ENCODE measurements around the gene PATJ. TPM values are rescaled to one million over a fixed set of nuclear protein-coding genes. Genes with fewer than 3 reads are reported as not detected.

PATJ gene, protein sequence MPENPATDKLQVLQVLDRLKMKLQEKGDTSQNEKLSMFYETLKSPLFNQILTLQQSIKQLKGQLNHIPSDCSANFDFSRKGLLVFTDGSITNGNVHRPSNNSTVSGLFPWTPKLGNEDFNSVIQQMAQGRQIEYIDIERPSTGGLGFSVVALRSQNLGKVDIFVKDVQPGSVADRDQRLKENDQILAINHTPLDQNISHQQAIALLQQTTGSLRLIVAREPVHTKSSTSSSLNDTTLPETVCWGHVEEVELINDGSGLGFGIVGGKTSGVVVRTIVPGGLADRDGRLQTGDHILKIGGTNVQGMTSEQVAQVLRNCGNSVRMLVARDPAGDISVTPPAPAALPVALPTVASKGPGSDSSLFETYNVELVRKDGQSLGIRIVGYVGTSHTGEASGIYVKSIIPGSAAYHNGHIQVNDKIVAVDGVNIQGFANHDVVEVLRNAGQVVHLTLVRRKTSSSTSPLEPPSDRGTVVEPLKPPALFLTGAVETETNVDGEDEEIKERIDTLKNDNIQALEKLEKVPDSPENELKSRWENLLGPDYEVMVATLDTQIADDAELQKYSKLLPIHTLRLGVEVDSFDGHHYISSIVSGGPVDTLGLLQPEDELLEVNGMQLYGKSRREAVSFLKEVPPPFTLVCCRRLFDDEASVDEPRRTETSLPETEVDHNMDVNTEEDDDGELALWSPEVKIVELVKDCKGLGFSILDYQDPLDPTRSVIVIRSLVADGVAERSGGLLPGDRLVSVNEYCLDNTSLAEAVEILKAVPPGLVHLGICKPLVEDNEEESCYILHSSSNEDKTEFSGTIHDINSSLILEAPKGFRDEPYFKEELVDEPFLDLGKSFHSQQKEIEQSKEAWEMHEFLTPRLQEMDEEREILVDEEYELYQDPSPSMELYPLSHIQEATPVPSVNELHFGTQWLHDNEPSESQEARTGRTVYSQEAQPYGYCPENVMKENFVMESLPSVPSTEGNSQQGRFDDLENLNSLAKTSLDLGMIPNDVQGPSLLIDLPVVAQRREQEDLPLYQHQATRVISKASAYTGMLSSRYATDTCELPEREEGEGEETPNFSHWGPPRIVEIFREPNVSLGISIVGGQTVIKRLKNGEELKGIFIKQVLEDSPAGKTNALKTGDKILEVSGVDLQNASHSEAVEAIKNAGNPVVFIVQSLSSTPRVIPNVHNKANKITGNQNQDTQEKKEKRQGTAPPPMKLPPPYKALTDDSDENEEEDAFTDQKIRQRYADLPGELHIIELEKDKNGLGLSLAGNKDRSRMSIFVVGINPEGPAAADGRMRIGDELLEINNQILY (N-terminal part only)
- 14.2 TPM for polyA plus RNA-seq (2013, experiment 1 of 2)
- 14.8 TPM for polyA plus RNA-seq (2013, experiment 2 of 2)

DNA sequence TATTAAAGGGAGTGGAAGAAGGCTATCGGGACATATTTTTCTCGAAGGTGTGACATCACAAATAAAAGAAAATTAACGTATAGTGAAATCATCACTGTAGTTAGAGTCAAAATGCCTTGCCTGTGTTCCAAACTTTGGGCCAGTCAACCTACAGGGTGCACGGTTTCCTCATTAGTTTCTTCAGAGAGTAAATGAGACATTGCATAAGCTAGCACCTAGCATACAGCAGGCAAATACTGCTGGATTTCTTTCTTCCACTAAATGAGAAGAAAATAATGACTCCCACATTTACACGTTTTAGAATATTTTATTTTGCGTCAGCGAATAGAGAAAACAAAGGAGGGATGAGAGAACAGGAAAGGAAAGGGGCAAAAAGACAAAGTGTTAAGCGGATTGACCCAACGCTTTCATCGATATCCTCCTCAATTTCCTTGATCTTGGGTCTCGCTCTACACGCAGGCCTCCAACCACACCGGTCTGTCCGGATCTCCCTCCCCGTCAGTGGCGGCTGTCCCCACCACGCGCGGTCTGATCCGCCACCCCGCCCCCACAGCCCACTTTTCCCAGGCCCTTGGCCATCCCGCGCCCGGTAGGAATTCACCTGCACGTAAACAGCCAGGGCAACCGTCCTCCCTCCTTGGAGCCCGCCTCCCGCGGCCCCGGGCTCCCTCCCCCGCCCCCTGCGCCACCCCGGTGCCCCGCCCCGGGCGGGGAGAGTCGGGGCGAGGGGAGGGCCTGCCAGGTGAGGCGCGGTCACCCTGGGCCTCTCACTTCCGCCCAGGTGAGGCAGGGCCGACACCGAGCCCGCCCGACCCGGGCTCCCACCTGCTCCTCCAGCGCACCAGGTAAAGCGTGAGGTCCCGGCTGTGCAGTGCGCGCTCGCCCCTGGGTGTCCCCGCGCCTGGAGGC, at the start of gene PATJ:
Gene PATJ (plus strand): TSS at position 770 of the 909 bp plus-strand sequence. CDS start 20,413 bp downstream, outside the sequence.
- H3K79me2 ChIP-seq (ENCODE audit: control insufficient read depth, insufficient read depth, low read length) = peaks cover 6% of the 10 kb centered on the region
- no peak within 1 kb of the TSS for H4K5ac ChIP-seq (ENCODE audit: low read length)
- H3K27me3 ChIP-seq (ENCODE audit: insufficient read depth, low read length, poor library complexity) = no peaks in the 10 kb centered on the region
- no peak within 1 kb of the TSS for H4K8ac ChIP-seq (ENCODE audit: low read depth, low read length)
- H3K4me1 ChIP-seq (ENCODE audit: control insufficient read depth, low read depth, low read length) = peaks cover 4% of the 10 kb centered on the region
- peak within 1 kb of the TSS; percentile 76 for H3K4me2 ChIP-seq (ENCODE audit: low read length)
- H2BK120ac ChIP-seq (ENCODE audit: low read depth, low read length) = peak within 1 kb of the TSS; percentile 98
- DNase-seq = peak; percentile 82
- H3K9ac ChIP-seq (ENCODE audit: low read length) = peak within 1 kb of the TSS; percentile 71
- peak within 1 kb of the TSS; percentile 84 for H3K56ac ChIP-seq (ENCODE audit: low read length)
- H2BK5ac ChIP-seq (ENCODE audit: low read length) = no peak within 1 kb of the TSS
- no peaks in the 10 kb centered on the region for H3K36me3 ChIP-seq (ENCODE audit: control insufficient read depth, insufficient read depth, low read length)
- no CpG with 5 or more reads among the region's 54 CpGs for WGBS (ENCODE audit: extremely low coverage, insufficient coverage, low lambda C conversion rate)
- no peak within 1 kb of the TSS for H2BK15ac ChIP-seq (replicated peaks; ENCODE audit: low read depth)
- no peak within 1 kb of the TSS for H2AK5ac ChIP-seq (ENCODE audit: low read length)
- peak within 1 kb of the TSS; percentile 62 for H3K4me3 ChIP-seq (ENCODE audit: low read length)
- H3K27ac ChIP-seq (ENCODE audit: low read depth, low read length) = peak within 1 kb of the TSS; percentile 82
- peak within 1 kb of the TSS; percentile 75 for H3K4ac ChIP-seq (ENCODE audit: low read depth, low read length)
- H3K18ac ChIP-seq (ENCODE audit: low read length) = peak within 1 kb of the TSS; percentile 97
- no peak within 1 kb of the TSS for H3K23ac ChIP-seq (ENCODE audit: low read length)
- H3K79me1 ChIP-seq (ENCODE audit: low read length) = peaks cover 1% of the 10 kb centered on the region

DNA sequence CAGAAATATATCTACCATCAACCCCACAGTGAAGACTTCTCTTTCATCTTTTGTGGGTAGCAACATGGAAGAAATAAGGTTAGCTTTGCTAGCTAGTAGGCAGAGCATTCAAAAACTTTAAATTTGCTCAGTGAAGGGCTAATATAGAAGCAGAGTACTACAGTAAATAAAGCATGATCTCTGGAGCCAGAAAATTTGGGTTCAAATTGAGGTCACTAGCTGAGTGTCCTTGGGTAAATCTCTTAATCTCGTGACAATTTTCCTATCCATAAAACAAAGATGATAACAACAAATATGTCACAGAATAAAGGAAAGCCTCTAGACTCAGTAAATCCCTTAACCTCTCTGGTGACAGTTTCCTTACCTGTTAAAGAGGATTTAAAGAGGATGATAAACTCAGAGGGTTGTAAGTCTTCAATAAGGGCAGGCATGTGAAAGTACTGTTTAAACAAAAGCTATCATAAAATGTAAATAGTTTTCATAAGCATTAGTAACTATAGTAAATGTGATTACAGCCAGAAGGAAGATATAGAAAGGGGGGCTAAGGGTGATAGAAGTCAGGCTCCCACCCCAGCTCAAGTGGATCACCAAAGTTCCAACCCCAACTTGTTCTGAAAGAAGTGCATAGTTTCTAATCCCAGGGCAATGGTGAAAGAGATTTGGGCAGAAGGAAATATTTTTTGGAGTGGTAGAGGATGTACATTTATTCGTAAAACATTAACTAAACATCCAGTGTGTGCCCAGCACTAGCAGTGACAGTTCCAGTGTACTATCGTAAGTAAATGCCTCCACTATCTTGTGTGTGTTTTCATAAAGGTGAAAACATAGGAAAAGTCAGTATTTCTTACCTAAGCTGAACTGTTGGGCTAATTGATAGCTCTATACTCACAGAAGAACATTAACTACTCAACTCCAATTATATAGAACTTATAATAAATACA, 42.1 kb upstream of the PATJ start:
- no peak overlapping the region for H3K23ac ChIP-seq (ENCODE audit: low read length)
- no peak overlapping the region for H3K18ac ChIP-seq (ENCODE audit: low read length)
- no peak overlapping the region for H3K4me2 ChIP-seq (ENCODE audit: low read length)
- no peak overlapping the region for H2BK15ac ChIP-seq (replicated peaks; ENCODE audit: low read depth)
- no peak overlapping the region for H2AK5ac ChIP-seq (ENCODE audit: low read length)
- no peak overlapping the region for H3K56ac ChIP-seq (ENCODE audit: low read length)
- no peak overlapping the region for H3K9ac ChIP-seq (ENCODE audit: low read length)
- no peak overlapping the region for H3K4ac ChIP-seq (ENCODE audit: low read depth, low read length)
- no peak overlapping the region for H4K8ac ChIP-seq (ENCODE audit: low read depth, low read length)
- no CpG with 5 or more reads among the region's 3 CpGs for WGBS (ENCODE audit: extremely low coverage, insufficient coverage, low lambda C conversion rate)
- no peak for DNase-seq
- H3K27me3 ChIP-seq (ENCODE audit: insufficient read depth, low read length, poor library complexity) = no peaks in the 10 kb centered on the region
- peaks cover 2% of the 10 kb centered on the region for H3K36me3 ChIP-seq (ENCODE audit: control insufficient read depth, insufficient read depth, low read length)
- no peaks in the 10 kb centered on the region for H3K4me1 ChIP-seq (ENCODE audit: control insufficient read depth, low read depth, low read length)
- no peaks in the 10 kb centered on the region for H3K79me2 ChIP-seq (ENCODE audit: control insufficient read depth, insufficient read depth, low read length)
- H2BK120ac ChIP-seq (ENCODE audit: low read depth, low read length) = no peak overlapping the region
- no peak overlapping the region for H3K27ac ChIP-seq (ENCODE audit: low read depth, low read length)
- no peaks in the 10 kb centered on the region for H3K79me1 ChIP-seq (ENCODE audit: low read length)
- H4K5ac ChIP-seq (ENCODE audit: low read length) = no peak overlapping the region
- H2BK5ac ChIP-seq (ENCODE audit: low read length) = no peak overlapping the region
- H3K4me3 ChIP-seq (ENCODE audit: low read length) = no peak overlapping the region

- no peak overlapping the region for H4K5ac ChIP-seq (ENCODE audit: low read length)
- H2BK15ac ChIP-seq (replicated peaks; ENCODE audit: low read depth) = no peak overlapping the region
- H3K79me1 ChIP-seq (ENCODE audit: low read length) = no peaks in the 10 kb centered on the region
- H3K4me2 ChIP-seq (ENCODE audit: low read length) = no peak overlapping the region
- H4K8ac ChIP-seq (ENCODE audit: low read depth, low read length) = no peak overlapping the region
- no peak overlapping the region for H3K9ac ChIP-seq (ENCODE audit: low read length)
- H2BK5ac ChIP-seq (ENCODE audit: low read length) = no peak overlapping the region
- no peaks in the 10 kb centered on the region for H3K27me3 ChIP-seq (ENCODE audit: insufficient read depth, low read length, poor library complexity)
- H3K4me3 ChIP-seq (ENCODE audit: low read length) = no peak overlapping the region
- no peaks in the 10 kb centered on the region for H3K79me2 ChIP-seq (ENCODE audit: control insufficient read depth, insufficient read depth, low read length)
- H3K4me1 ChIP-seq (ENCODE audit: control insufficient read depth, low read depth, low read length) = no peaks in the 10 kb centered on the region
- H2AK5ac ChIP-seq (ENCODE audit: low read length) = no peak overlapping the region
- H3K23ac ChIP-seq (ENCODE audit: low read length) = no peak overlapping the region
- no peaks in the 10 kb centered on the region for H3K36me3 ChIP-seq (ENCODE audit: control insufficient read depth, insufficient read depth, low read length)
- no peak for DNase-seq
- H3K4ac ChIP-seq (ENCODE audit: low read depth, low read length) = no peak overlapping the region
- no peak overlapping the region for H2BK120ac ChIP-seq (ENCODE audit: low read depth, low read length)
- no CpG with 5 or more reads among the region's 7 CpGs for WGBS (ENCODE audit: extremely low coverage, insufficient coverage, low lambda C conversion rate)
- H3K27ac ChIP-seq (ENCODE audit: low read depth, low read length) = no peak overlapping the region
- H3K56ac ChIP-seq (ENCODE audit: low read length) = no peak overlapping the region
- H3K18ac ChIP-seq (ENCODE audit: low read length) = no peak overlapping the region
Observed at GRCh38 chr1:61708953-61709907, 33.0 kb upstream of the PATJ start.

GRCh38 chr1:61709908-61710289, 32.4 kb upstream of the PATJ start:
- Histone ChIP-seq H3K18ac (ENCODE audit: low read length) (no peak overlapping the region), H3K56ac (ENCODE audit: low read length) (no peak overlapping the region), H2BK5ac (ENCODE audit: low read length) (no peak overlapping the region), H3K79me2 (ENCODE audit: control insufficient read depth, insufficient read depth, low read length) (no peaks in the 10 kb centered on the region), H3K27me3 (ENCODE audit: insufficient read depth, low read length, poor library complexity) (no peaks in the 10 kb centered on the region), H2AK5ac (ENCODE audit: low read length) (no peak overlapping the region), H3K27ac (ENCODE audit: low read depth, low read length) (no peak overlapping the region), H3K4me3 (ENCODE audit: low read length) (no peak overlapping the region), H2BK120ac (ENCODE audit: low read depth, low read length) (no peak overlapping the region), H3K4me1 (ENCODE audit: control insufficient read depth, low read depth, low read length) (no peaks in the 10 kb centered on the region), H2BK15ac (replicated peaks; ENCODE audit: low read depth) (no peak overlapping the region), H3K36me3 (ENCODE audit: control insufficient read depth, insufficient read depth, low read length) (no peaks in the 10 kb centered on the region), H4K8ac (ENCODE audit: low read depth, low read length) (no peak overlapping the region), H3K4ac (ENCODE audit: low read depth, low read length) (no peak overlapping the region), H3K4me2 (ENCODE audit: low read length) (no peak overlapping the region), H3K79me1 (ENCODE audit: low read length) (no peaks in the 10 kb centered on the region), H3K9ac (ENCODE audit: low read length) (no peak overlapping the region), H3K23ac (ENCODE audit: low read length) (no peak overlapping the region), H4K5ac (ENCODE audit: low read length) (no peak overlapping the region)
- no peak for DNase-seq
- no CpG with 5 or more reads among the region's 2 CpGs for WGBS (ENCODE audit: extremely low coverage, insufficient coverage, low lambda C conversion rate)
